C4-2B (cell line): ENCODE data around the gene FLT4.

ENCODE experiments used
- H3K27ac ChIP-seq: fragments of 450-650 bp; 2 replicates; pipeline ENCODE4 v1.5.1; 2017
- CTCF ChIP-seq: fragments of 450-650 bp; conservative IDR thresholded peaks from 2 replicates; pipeline ENCODE4 v1.5.1; 2017; ENCODE audit warnings: mild to moderate bottlenecking
- ZFX ChIP-seq: fragments of 450-650 bp; IDR thresholded peaks from 2 replicates; pipeline ENCODE4 v1.6.1; 2017

Gene FLT4

GRCh38 chr5:180626661-180627385 is 22.6 kb downstream of the FLT4 start:
- no peak overlapping the region for H3K27ac ChIP-seq
- TF ChIP-seq ZFX (no peak), CTCF (no peak)

DNA sequence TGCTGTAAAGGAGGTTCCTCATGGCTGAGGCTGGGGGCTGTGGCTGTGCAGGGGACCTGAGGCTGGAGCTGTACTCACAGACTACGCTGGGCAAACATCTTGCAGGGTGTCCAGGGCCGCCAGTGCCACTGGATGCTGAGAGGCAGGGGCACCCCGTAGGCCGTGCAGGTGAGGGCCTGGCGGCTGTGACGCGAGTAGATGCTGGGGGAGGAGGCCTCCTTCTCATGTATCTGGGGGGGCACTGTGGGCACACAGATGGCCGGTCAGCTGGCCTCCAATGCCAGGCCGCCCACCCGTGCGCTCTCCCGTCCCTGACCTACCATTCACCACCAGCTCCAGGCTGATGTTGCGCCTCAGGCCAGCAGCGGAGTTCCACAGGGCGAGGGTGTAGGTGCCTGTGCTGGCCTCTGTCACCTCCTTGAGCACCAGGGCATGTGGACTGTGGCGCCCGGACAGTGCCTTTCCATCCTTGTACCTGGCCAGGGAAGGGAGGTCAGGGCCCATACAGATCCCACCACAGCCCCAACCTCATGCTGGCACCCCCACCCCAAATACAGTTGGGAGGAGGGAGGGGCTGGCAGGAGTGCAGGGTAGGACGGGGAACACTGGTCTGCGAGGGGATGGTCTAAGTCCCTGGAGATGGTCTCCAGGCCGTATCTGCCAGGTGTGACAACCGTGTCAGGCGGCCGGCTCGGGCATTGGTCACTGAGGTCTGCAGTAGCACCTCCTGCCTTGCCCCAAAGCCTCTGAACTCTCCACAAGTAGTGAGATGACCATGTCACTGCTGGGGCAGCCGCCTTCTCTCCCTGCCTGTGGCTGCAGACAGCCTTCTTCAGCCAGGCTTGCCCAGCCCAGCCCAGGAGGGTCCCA is 23.4 kb downstream of the FLT4 start:
- TF ChIP-seq CTCF (no peak), ZFX (no peak)
- H3K27ac ChIP-seq, result no peak overlapping the region

DNA sequence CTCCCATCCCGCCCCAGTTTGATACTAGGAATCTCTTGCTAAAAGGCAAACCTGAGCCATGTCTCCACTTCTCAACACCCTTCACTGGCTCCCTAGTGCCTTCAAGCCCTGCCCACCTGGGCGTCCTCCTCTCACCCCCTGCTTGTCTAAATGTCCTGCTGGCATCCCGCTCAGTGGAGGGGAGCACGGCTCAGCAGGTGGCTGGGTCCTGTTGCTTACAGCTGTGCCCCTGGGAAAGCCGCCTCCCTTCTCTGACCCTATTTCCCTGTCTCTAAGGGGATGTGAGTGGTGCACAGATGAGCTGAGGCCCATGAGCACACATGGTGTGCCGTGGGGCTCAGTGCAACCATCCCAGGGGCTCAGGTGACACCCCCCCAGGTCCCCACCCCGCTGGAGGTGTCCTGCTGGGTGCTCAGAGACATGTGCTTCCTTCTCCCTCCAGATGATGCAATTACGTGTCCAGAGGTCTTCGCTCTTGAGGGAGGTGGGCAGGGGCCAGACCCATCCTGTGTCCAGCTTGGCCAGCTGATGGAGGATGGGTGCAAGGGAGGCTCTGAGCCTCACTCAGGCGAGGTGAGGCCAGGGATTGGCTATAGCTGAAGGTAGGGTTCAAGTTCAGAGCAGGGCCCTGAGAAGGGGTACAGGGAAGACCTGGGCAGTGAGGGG is 24.1 kb downstream of the FLT4 start:
- no peak overlapping the region for H3K27ac ChIP-seq
- TF ChIP-seq CTCF (no peak), ZFX (no peak)

- H3K27ac ChIP-seq, result no peak overlapping the region
- no peak for TF ChIP-seq ZFX
- TF ChIP-seq CTCF, result no peak
Observed at GRCh38 chr5:180624587-180624986, 24.8 kb downstream of the FLT4 start.

DNA sequence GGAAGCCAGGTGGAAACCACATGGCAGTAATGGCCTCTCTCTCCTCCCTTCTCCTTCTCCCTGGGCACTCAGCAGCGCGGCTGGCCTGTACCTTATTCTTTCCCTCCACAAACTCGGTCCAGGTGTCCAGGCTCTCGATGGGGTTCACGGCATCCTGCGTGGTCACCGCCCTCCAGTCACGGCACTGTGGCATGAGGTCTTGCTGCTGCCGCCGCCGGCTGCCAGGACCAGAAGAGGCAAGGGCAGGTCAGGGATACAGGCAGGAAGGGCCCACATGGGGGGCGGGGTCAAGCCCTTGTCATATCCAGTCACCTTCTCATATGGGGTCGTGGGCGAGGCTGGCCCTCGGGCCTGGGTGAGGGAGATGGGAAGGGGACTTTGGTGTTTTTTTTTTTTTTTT is 25.6 kb downstream of the FLT4 start:
- H3K27ac ChIP-seq, result no peak overlapping the region
- TF ChIP-seq CTCF (no peak), ZFX (no peak)

DNA sequence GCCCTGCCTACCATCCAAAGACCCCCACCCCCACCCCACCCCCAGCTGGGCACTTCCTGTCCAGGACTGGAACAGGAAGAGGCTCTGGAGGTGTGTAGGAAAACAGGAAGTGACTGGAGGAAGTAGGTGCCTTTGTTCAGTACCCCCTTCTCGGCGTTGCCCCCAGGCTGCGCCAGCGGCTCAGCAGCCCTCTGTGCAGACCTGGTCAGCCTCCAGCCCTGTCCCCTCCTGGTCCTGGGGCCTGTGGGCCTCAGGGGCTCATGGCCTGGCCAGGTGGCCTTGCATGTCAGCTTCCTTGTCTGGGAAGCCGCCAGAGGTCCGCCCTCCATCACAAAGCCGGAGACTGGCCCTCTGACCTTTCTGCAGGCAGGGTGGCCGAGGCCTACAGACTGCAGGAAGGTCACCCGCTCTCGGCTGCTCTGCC is 26.0 kb downstream of the FLT4 start:
- no peak for TF ChIP-seq CTCF
- TF ChIP-seq ZFX, result no peak
- no peak overlapping the region for H3K27ac ChIP-seq

DNA sequence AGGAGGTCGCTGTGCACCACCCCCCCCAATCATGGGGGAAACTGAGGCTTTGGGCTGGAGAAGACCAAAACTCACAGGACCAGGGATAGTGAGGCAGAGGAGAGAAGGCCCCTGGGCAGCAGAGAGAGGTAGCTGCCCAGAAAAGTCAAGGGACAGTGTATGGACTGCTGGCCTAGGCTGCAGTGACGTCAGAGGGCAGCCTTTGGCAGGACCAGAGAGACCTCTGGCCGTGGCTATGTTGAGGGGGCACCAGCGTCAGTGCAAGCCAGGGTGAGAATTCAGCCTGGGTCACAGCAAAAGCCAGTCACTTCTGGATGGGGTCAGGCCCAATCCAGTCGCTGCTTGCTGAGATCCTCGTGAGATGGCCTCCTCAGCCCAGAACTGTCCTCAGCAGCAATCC is 26.5 kb downstream of the FLT4 start:
- no peak for TF ChIP-seq CTCF
- no peak for TF ChIP-seq ZFX
- H3K27ac ChIP-seq, result no peak overlapping the region
